ENCODE data around the gene EIF3L.

The EIF3L gene

GRCh38 chr22:37832022-37832857 is 17.0 kb upstream of the EIF3L start:
- no peaks in the 10 kb centered on the region for H3K27me3 ChIP-seq (ENCODE audit: control insufficient read depth, insufficient read depth, low read length)
- H3K9me3 ChIP-seq (replicated peaks; ENCODE audit: low read length), result no peaks in the 10 kb centered on the region

GRCh38 chr22:37842015-37842793 is 7.0 kb upstream of the EIF3L start:
- no peaks in the 10 kb centered on the region for H3K9me3 ChIP-seq (replicated peaks; ENCODE audit: low read length)
- H3K9ac ChIP-seq (ENCODE audit: low read depth, low read length), result no peak overlapping the region
- H3K36me3 ChIP-seq (ENCODE audit: insufficient read depth, low read length), result peaks cover 15% of the 10 kb centered on the region
- H3K4me1 ChIP-seq (ENCODE audit: control insufficient read depth, insufficient read depth, low read length), result peaks cover 7% of the 10 kb centered on the region
- H3K4me2 ChIP-seq (ENCODE audit: low read length), result peak overlapping the region; percentile 83
- peak overlapping the region; percentile 83 for H3K4me3 ChIP-seq (ENCODE audit: low read length)
- H3K27me3 ChIP-seq (ENCODE audit: control insufficient read depth, insufficient read depth, low read length), result no peaks in the 10 kb centered on the region

More at GRCh38 chr22:37832022-37832857, 17.0 kb upstream of the EIF3L start:
- Histone ChIP-seq H3K9ac (ENCODE audit: low read depth, low read length) (no peak overlapping the region), H3K36me3 (ENCODE audit: insufficient read depth, low read length) (peaks cover 58% of the 10 kb centered on the region), H3K4me2 (ENCODE audit: low read length) (no peak overlapping the region), H3K4me3 (ENCODE audit: low read length) (no peak overlapping the region), H3K4me1 (ENCODE audit: control insufficient read depth, insufficient read depth, low read length) (no peaks in the 10 kb centered on the region)

GRCh38 chr22:37843741-37844089 is 5.5 kb upstream of the EIF3L start:
- peak overlapping the region; percentile 83 for H3K4me3 ChIP-seq (ENCODE audit: low read length)
- peaks cover 10% of the 10 kb centered on the region for H3K4me1 ChIP-seq (ENCODE audit: control insufficient read depth, insufficient read depth, low read length)
- peak overlapping the region; percentile 83 for H3K4me2 ChIP-seq (ENCODE audit: low read length)
- peak overlapping the region; percentile 84 for H3K9ac ChIP-seq (ENCODE audit: low read depth, low read length)
- no peaks in the 10 kb centered on the region for H3K9me3 ChIP-seq (replicated peaks; ENCODE audit: low read length)
- no peaks in the 10 kb centered on the region for H3K27me3 ChIP-seq (ENCODE audit: control insufficient read depth, insufficient read depth, low read length)
- H3K36me3 ChIP-seq (ENCODE audit: insufficient read depth, low read length), result peaks cover 5% of the 10 kb centered on the region

GRCh38 chr22:37844904-37845329 is 4.3 kb upstream of the EIF3L start:
- H3K4me2 ChIP-seq (ENCODE audit: low read length), result peak overlapping the region; percentile 25
- H3K27me3 ChIP-seq (ENCODE audit: control insufficient read depth, insufficient read depth, low read length), result no peaks in the 10 kb centered on the region
- H3K4me3 ChIP-seq (ENCODE audit: low read length), result peak overlapping the region; percentile 83
- no peak overlapping the region for H3K9ac ChIP-seq (ENCODE audit: low read depth, low read length)
- H3K4me1 ChIP-seq (ENCODE audit: control insufficient read depth, insufficient read depth, low read length), result peaks cover 10% of the 10 kb centered on the region
- H3K9me3 ChIP-seq (replicated peaks; ENCODE audit: low read length), result no peaks in the 10 kb centered on the region
- H3K36me3 ChIP-seq (ENCODE audit: insufficient read depth, low read length), result peaks cover under 1% of the 10 kb centered on the region

- Histone ChIP-seq H3K4me3 (ENCODE audit: low read length) (no peak overlapping the region), H3K4me2 (ENCODE audit: low read length) (no peak overlapping the region), H3K9me3 (replicated peaks; ENCODE audit: low read length) (no peaks in the 10 kb centered on the region), H3K36me3 (ENCODE audit: insufficient read depth, low read length) (peaks cover 10% of the 10 kb centered on the region), H3K4me1 (ENCODE audit: control insufficient read depth, insufficient read depth, low read length) (peaks cover 10% of the 10 kb centered on the region), H3K27me3 (ENCODE audit: control insufficient read depth, insufficient read depth, low read length) (no peaks in the 10 kb centered on the region), H3K9ac (ENCODE audit: low read depth, low read length) (no peak overlapping the region)
Measured at GRCh38 chr22:37846433-37846832, 2.8 kb upstream of the EIF3L start.

GRCh38 chr22:37848587-37849088 is 581 bp upstream of the EIF3L start:
- no peaks in the 10 kb centered on the region for H3K27me3 ChIP-seq (ENCODE audit: control insufficient read depth, insufficient read depth, low read length)
- peak overlapping the region; percentile 92 for H3K9ac ChIP-seq (ENCODE audit: low read depth, low read length)
- peak overlapping the region; percentile 87 for H3K4me2 ChIP-seq (ENCODE audit: low read length)
- H3K36me3 ChIP-seq (ENCODE audit: insufficient read depth, low read length), result peaks cover 26% of the 10 kb centered on the region
- peak overlapping the region; percentile 93 for H3K4me3 ChIP-seq (ENCODE audit: low read length)
- H3K9me3 ChIP-seq (replicated peaks; ENCODE audit: low read length), result no peaks in the 10 kb centered on the region
- peaks cover 3% of the 10 kb centered on the region for H3K4me1 ChIP-seq (ENCODE audit: control insufficient read depth, insufficient read depth, low read length)

- peak overlapping the region; percentile 87 for H3K4me2 ChIP-seq (ENCODE audit: low read length)
- H3K9me3 ChIP-seq (replicated peaks; ENCODE audit: low read length), result no peaks in the 10 kb centered on the region
- H3K27me3 ChIP-seq (ENCODE audit: control insufficient read depth, insufficient read depth, low read length), result no peaks in the 10 kb centered on the region
- H3K36me3 ChIP-seq (ENCODE audit: insufficient read depth, low read length), result peaks cover 48% of the 10 kb centered on the region
- H3K4me1 ChIP-seq (ENCODE audit: control insufficient read depth, insufficient read depth, low read length), result peaks cover 3% of the 10 kb centered on the region
- H3K4me3 ChIP-seq (ENCODE audit: low read length), result peak overlapping the region; percentile 93
- peak overlapping the region; percentile 92 for H3K9ac ChIP-seq (ENCODE audit: low read depth, low read length)
Measured at GRCh38 chr22:37850801-37851200, 1.6 kb downstream of the EIF3L start.

- Histone ChIP-seq H3K4me3 (ENCODE audit: low read length) (no peak overlapping the region), H3K4me2 (ENCODE audit: low read length) (no peak overlapping the region), H3K4me1 (ENCODE audit: control insufficient read depth, insufficient read depth, low read length) (peaks cover 3% of the 10 kb centered on the region), H3K27me3 (ENCODE audit: control insufficient read depth, insufficient read depth, low read length) (no peaks in the 10 kb centered on the region), H3K9ac (ENCODE audit: low read depth, low read length) (no peak overlapping the region), H3K36me3 (ENCODE audit: insufficient read depth, low read length) (peaks cover 60% of the 10 kb centered on the region), H3K9me3 (replicated peaks; ENCODE audit: low read length) (no peaks in the 10 kb centered on the region)
Measured at GRCh38 chr22:37852418-37852817, 3.2 kb downstream of the EIF3L start.

- H3K4me3 ChIP-seq (ENCODE audit: low read length), result no peak overlapping the region
- H3K9me3 ChIP-seq (replicated peaks; ENCODE audit: low read length), result no peaks in the 10 kb centered on the region
- H3K36me3 ChIP-seq (ENCODE audit: insufficient read depth, low read length), result peaks cover 71% of the 10 kb centered on the region
- no peak overlapping the region for H3K9ac ChIP-seq (ENCODE audit: low read depth, low read length)
- no peaks in the 10 kb centered on the region for H3K4me1 ChIP-seq (ENCODE audit: control insufficient read depth, insufficient read depth, low read length)
- H3K27me3 ChIP-seq (ENCODE audit: control insufficient read depth, insufficient read depth, low read length), result no peaks in the 10 kb centered on the region
- H3K4me2 ChIP-seq (ENCODE audit: low read length), result no peak overlapping the region
Measured at GRCh38 chr22:37854946-37855345, 5.7 kb downstream of the EIF3L start.

- Histone ChIP-seq H3K4me1 (ENCODE audit: control insufficient read depth, insufficient read depth, low read length) (peaks cover 5% of the 10 kb centered on the region), H3K36me3 (ENCODE audit: insufficient read depth, low read length) (peaks cover 71% of the 10 kb centered on the region), H3K9me3 (replicated peaks; ENCODE audit: low read length) (no peaks in the 10 kb centered on the region), H3K9ac (ENCODE audit: low read depth, low read length) (no peak overlapping the region), H3K4me3 (ENCODE audit: low read length) (no peak overlapping the region), H3K27me3 (ENCODE audit: control insufficient read depth, insufficient read depth, low read length) (no peaks in the 10 kb centered on the region), H3K4me2 (ENCODE audit: low read length) (no peak overlapping the region)
Measured at GRCh38 chr22:37855462-37855861, 6.2 kb downstream of the EIF3L start.

- Histone ChIP-seq H3K9me3 (replicated peaks; ENCODE audit: low read length) (no peaks in the 10 kb centered on the region), H3K27me3 (ENCODE audit: control insufficient read depth, insufficient read depth, low read length) (no peaks in the 10 kb centered on the region), H3K4me3 (ENCODE audit: low read length) (no peak overlapping the region)
Measured at GRCh38 chr22:37860796-37861421, 11.7 kb downstream of the EIF3L start.

More at GRCh38 chr22:37860796-37861421, 11.7 kb downstream of the EIF3L start:
- H3K9ac ChIP-seq (ENCODE audit: low read depth, low read length), result peak overlapping the region; percentile 11
- no peak overlapping the region for H3K4me2 ChIP-seq (ENCODE audit: low read length)
- peaks cover 68% of the 10 kb centered on the region for H3K36me3 ChIP-seq (ENCODE audit: insufficient read depth, low read length)
- H3K4me1 ChIP-seq (ENCODE audit: control insufficient read depth, insufficient read depth, low read length), result peaks cover 11% of the 10 kb centered on the region
